Fibroblast of upper back skin (primary cell): ENCODE data around the gene ATP6V0A1.
A peak's percentile ranks its signal among the peaks of the same experiment; 100 is the strongest.
"Not testable (repeated sequence)": the region's sequence is repeated elsewhere in the genome, so short reads cannot be mapped to it uniquely, and the experiment has no call there.

ENCODE experiments used
- DNase-seq: peaks from one replicate; pipeline ENCODE4 v3.0.0-alpha.2; 2013

The ATP6V0A1 gene

DNA sequence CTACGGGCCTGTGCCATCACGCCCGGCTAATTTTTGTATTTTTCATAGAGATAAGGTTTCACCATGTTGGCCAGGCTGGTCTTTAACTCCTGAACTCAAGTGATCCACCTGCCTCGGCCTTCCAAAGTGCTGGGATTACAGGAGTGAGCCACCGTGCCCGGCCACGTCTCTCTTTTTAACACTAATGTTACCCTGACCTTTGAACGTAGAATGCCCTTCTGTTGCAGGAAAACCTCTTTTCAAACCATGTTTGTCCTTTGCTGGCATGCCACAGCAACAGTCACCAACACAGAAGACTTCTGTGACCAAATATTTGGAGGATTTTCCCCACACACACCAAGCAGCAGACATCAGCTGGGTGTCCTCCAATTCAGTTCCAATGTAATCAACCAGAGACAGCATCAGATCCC, 86.2 kb downstream of the ATP6V0A1 start:
- no peak for DNase-seq

DNA sequence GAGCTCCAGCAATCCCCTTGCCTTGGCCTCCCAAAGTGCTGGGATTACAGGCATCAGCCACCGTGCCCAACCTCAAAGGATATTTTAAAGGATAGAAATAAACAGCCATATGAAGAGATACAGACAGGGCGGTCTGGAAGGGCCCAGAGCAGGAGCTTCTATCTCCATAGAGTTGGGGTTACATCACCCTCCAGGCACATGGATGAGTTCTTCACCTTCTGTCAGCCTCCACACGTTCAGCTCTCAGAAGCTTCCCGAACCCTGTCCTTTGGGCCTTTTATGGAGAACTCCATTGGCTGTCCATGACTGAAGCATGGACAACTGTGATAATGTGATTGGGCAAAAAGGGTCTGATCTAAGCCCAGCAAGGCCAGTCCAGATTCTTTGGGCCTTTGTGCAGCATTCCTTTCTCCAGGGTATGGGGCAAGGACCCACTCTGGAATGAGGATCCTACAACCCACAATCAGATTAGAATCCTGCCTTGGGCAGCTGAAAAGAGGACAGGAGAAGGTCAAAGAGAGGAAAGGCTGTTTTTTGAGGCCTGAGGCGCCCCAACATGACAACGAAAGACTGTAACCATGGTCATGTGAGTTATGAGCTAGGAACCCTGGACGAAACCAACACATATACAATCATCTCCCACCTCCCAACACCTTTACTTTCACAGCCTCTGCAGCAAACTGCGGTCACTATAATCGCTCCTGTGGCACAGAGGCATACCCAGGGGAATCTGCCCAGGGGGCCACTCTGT, 87.3 kb downstream of the ATP6V0A1 start:
- DNase-seq = not testable (repeated sequence)

DNA sequence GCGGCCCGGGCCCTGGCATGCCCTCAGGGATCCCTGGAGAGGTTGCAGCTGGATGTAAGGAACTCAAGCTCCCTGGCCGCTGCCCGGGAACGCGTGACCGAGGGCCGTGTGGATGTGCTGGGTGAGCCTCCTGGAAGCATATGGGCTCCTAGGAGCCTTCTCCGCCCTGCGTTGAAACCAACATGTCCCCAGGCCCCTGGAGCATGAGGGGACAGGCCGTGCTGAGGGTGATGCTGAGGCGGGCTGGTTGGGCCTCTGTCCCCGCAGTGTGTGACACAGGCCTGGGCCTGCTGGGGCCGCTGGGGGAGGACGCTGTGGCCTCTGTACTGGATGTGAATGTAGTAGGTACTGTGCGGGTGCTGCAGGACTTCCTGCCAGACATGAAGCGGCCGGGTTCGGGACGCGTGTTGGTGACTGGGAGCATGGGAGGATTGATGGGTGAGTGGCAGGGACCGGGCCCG, 88.4 kb downstream of the ATP6V0A1 start:
- no peak for DNase-seq

DNA sequence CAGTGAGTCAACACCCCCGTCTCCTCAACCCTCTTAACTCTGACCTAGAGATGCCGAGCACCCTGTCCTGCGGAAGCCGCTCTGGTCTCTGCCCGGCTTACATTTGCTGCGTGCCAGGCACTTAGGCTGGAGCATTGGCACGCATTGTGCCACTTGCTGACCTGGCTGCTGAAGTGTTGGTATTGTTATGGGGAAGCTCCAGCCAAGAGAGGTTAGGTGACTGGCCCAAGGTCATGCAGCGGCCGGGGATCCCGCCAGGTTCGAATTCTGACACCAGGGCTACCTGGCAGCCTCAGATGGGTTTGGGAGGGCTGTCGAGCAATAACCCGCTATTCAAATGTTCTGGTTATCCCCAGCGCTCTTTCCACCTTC, 89.0 kb downstream of the ATP6V0A1 start:
- DNase-seq = no peak

DNA sequence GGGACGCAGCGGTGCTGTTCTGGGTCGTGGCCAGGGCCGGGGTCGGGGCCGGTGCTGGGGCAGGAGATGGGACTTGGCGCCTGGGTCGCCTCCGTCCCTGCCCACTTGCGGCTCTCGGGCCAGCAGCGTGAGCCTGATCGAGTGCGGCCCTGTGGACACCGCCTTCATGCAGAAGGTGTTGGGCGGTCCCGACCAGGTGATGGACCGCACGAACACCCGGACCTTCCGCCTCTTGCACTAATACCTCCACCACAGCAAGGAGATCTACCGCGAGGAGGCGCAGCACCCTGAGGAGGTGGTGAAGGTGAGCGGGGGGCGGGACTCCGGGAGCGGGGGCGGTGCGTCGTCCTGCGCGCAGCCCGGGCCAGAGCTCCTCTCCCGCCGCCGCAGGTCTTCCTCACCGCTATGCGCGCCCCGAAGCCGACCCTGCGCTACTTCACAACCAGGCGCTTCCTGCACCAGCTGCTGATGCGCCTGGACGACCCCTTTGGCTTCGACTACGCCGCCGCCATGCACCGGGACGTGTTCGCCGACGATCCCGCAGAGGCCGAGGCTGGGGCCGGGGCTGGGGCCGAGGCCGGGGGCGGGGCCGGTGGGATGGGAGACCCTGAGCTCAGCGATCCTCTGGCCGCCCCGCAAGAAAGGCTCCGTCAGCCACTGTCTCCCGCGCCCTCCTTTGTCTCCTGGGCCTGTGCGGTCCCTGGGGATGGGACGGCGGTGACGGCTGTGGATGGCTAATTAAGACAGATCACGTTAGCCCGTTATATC, 89.6 kb downstream of the ATP6V0A1 start:
- peak; percentile 49 for DNase-seq

DNA sequence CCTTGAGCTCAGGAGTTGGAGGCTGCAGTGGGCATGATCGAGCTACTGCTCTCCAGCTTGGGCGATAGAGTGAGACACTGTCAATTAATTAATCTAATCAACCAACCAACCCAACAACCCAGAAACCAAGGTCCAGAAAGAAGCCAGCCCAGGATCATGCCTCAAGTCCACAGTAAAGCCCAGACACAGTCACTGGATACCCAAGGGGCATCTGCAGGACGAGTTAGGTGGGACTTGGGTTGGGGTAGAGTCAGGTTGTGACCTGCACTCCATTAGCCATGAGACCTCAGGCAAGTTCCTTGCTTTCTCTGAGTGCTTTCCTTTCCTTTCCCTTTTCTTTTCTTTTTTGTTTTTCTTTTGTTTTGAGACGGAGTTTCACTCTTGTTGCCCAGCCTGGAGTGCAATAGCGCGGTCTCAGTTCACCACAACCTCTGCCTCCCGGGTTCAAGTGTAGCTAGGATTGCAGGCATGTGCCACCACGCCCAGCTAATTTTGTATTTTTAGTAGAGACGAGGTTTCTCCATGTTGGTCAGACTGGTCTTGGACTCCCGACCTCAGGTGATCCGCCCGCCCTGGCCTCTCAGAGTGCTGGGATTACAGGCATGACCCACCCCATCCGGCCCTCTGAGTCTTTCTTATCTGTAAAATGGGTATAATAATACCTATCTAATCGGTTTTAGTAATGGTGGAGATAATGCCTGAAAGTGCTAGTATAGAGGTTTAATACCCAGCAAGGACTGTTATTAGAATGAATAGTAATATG, 90.5 kb downstream of the ATP6V0A1 start:
- no peak for DNase-seq

DNA sequence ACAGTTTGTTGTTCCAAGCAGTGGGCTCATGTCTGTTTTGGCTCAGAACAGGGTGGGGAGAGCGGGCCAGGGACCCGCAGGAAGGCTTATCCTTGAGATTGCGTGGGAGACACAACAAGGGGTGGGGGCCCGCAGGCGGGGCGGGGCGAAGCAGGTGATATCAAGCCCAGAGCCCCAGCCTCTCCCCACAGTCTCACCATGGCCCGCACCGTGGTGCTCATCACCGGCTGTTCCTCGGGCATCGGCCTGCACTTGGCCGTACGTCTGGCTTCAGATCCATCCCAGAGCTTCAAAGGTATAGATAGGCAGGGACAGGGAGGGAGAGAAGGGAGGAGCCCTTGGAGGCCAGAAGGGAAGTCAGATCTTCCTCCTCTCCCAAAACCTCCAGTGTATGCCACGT, 94.1 kb downstream of the ATP6V0A1 start, which contains the start of gene HSD17B1:
Gene HSD17B1 (plus strand): TSS at position 188 of the 400 bp plus-strand sequence. CDS start 11 bp downstream, at position 199.
- DNase-seq = not testable (repeated sequence)

DNA sequence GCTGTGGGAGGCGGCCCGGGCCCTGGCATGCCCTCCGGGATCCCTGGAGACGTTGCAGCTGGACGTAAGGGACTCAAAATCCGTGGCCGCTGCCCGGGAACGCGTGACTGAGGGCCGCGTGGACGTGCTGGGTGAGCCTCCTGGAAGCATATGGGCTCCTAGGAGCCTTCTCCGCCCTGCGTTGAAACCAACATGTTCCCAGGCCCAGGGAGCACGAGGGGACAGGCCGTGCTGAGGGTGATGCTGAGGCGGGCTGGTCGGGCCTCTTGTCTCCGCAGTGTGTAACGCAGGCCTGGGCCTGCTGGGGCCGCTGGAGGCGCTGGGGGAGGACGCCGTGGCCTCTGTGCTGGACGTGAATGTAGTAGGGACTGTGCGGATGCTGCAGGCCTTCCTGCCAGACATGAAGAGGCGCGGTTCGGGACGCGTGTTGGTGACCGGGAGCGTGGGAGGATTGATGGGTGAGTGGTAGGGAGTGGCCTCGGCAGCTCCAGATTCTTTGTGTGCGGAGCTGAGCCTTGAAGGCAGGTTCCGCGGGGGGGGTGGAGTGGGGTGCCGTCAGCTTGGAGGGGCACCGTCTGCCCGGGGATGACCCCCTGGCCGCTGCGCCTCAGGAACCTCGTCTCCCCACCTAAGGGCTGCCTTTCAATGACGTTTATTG, 94.6 kb downstream of the ATP6V0A1 start:
- no peak for DNase-seq

DNA sequence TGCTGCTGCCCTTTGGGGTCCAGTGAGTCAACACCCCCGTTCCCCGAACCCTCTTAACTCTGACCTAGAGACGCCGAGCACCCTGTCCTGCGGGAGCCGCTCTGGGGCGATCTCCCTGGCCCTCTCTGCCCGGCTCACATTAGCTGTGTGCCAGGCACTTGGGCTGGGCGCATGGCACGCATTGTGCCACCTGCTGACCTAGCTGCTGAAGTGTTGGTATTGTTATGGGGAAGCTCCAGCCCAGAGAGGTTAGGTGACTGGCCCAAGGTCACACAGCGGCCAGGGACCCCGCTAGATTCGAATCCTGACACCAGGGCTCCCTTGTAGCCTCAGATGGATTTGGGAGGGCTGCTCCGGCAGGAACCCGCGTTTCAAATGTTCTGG, 95.2 kb downstream of the ATP6V0A1 start:
- DNase-seq = no peak

DNA sequence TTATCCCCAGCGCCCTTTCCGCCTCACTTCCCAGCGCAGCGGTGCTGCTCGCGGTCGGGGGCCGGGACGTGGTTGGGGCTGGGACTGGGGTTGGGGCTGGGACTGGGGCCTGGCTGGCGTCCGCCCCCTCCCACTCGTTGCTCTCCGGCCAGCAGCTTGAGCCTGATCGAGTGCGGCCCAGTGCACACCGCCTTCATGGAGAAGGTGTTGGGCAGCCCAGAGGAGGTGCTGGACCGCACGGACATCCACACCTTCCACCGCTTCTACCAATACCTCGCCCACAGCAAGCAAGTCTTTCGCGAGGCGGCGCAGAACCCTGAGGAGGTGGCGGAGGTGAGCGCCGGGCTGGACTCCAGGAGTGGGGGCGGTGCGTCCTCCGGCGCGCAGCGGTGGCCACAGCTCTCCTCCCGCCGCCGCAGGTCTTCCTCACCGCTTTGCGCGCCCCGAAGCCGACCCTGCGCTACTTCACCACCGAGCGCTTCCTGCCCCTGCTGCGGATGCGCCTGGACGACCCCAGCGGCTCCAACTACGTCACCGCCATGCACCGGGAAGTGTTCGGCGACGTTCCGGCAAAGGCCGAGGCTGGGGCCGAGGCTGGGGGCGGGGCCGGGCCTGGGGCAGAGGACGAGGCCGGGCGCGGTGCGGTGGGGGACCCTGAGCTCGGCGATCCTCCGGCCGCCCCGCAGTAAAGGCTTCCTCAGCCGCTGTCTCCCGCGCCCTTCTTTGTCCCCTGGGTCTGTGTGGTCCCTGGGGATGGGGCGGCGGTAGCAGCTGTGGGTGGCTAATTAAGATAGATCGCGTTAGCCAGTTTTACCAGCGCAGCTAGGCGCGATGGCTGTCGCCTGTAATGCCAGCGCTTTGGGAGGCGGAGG, 95.8 kb downstream of the ATP6V0A1 start:
- DNase-seq = peak; percentile 80

DNA sequence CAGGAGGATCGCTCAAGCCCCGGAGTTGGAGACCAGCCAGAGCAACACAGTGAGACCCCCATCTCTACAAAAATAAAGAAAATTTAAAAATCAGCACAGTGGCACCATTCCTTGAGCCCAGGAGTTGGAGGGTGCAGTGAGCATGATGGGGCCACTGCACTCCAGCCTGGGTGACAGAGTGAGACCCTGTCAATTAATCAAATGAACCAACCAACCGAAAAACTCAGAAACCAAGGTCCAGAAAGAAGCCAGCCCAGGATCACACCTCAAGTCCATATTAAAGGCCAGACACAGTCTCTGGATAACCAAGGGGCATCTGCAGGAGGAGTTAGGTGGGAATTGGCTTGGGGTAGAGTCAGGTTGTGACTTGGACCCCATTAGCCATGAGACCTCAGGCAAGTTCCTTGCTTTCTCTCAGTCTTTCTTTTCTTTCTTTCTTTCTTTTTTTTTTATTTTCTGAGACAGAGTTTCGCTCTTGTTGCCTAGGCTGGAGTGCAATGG, 96.5 kb downstream of the ATP6V0A1 start:
- no peak for DNase-seq

DNA sequence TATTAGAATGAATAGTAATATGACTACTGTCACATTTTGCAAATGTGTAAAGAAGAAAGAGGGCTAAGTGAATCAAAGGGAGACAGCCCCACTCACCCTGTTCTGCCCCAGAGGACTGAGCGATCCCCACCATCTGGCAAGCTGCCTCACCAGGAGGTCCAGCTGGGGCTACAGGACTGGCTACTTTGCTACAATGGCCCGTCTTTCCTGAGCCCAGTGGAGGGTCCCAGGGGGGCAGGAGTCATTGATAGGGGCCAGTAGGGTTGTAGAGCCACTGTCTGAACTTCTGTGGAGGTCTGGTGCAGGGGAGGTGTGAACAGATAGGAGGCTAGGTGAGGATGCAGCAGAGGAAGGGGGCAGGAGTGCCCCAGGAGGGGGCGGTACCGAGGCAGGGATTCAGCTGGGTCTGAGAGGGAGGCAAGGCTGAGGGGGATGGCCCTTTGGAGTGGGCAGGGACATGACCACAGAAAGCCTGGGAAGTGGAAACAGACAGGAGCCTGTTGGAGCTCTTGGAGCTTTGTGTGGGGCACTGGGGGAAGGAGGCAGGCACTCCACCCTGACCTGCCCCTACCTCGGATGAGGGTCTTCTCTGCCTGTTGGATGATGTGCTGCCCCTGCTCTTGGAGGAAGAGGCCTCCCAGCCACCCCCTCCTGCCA, 97.4 kb downstream of the ATP6V0A1 start:
- not testable (repeated sequence) for DNase-seq

DNA sequence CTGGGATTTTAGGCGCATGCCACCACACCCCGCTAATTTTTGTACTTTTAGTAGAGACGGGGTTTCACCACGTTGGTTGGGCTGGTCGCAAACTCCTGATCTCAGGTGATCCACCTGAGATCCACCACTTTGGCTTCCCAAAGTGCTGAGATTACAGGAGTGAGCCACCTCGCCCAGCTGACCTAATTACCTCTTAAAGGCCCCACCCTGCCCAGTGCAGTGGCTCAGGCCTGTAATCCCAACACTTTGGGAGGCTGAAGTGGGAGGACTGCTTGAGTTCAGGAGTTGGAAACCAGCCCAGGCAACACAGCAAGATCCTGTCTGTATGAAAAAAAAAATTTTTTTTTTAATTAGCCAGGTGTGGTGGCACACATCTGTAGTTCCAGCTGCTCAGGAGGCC, 100.4 kb downstream of the ATP6V0A1 start:
- DNase-seq = no peak

DNA sequence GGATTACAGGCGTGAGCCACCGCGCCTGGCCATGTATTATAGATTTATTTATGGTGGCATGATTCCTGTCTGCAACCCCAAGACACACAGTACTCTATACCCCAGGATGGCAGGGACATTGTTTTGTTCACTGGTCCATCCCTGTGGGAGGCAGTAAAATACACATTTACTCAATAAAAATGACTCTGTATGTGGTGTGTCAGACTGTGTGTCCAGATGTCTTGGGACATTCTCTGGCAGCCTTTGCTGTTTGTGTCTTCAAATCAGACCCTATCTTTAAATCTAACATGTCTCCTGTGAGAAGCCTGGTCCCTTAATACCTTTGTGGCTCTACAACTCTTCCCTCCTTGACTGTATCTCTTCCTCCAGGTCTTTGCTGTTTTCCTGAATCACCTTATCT, 101.6 kb downstream of the ATP6V0A1 start:
- DNase-seq = no peak

DNA sequence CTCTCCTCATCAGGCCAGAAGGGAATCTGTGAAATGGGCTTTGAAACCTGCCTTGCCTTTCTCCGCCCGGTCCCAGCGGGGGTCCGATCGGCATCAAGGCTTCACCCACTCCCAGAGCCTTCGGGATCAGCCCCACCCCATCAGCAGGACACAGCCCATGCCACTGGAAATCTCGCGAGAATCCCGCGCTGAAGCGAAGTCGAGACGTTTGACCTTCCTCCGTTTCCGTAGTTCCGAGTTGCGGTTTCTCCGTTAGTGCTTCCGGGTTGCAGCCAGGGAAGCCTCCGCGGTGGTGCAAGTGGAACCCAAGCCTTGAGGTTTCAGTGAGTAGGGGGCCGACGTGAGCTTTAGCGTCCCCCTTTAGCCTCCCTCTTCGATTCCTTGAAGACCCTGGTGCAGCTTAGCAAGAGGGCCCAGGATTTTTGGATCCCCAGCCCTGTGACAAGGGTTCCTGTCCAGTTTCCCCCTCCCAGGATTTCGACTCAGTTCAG, 103.3 kb downstream of the ATP6V0A1 start, which contains the start of gene COASY:
Gene COASY (plus strand): TSS at position 252 of the 491 bp plus-strand sequence. CDS start 475 bp downstream, outside the sequence.
- DNase-seq = peak; percentile 99

DNA sequence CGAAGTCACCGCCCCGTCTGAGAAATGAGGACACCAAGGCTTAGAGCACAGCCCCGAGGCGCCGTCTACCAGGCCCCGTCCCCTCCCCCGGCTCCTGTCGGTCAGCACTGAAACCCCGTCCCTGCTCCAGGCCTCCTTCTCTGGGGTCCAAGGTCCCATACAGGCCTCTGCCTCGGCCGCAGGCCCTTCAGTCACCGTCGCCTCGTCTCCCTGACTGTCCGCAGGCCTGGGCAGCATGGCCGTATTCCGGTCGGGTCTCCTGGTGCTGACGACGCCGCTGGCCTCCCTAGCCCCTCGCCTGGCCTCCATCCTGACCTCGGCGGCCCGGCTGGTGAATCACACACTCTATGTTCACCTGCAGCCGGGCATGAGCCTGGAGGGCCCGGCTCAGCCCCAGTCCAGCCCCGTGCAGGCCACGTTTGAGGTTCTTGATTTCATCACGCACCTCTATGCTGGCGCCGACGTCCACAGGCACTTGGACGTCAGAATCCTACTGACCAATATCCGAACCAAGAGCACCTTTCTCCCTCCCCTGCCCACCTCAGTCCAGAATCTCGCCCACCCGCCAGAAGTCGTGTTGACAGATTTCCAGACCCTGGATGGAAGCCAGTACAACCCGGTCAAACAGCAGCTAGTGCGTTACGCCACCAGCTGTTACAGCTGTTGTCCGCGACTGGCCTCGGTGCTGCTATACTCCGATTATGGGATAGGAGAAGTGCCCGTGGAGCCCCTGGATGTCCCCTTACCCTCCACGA, 103.9 kb downstream of the ATP6V0A1 start:
- DNase-seq = no peak

DNA sequence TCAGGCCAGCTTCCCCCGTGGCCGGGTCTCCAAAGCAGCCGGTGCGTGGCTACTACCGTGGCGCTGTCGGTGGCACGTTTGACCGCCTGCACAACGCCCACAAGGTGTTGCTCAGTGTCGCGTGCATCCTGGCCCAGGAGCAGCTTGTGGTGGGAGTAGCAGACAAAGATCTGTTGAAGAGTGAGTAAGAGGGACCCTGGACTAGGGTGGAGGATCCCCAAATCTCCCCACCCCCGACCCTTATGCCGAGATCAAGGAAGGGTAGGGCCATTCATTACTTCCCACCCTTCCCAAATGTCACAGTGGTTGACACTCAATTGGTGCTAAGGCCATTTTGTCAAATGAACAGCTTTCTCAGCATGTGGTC, 104.4 kb downstream of the ATP6V0A1 start:
- no peak for DNase-seq

DNA sequence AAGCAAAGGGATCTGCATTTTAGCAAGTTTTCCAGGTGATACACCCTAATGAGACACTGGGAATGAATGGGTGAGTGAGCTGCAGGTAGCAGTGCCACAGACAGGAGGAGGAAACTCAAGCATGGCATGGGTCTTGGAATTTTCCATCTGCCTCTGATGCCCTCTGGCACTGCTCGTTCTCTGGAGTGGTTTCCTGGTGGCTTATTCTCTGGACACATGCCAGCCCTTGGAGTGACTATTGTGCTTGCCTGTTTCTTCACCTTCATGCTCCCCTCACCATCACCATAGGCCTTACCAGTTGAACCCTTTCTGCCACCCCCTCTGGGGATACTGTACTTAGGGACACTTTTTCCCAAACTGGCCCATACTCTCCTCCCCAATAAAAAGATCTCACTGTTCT, 104.9 kb downstream of the ATP6V0A1 start:
- no peak for DNase-seq

DNA sequence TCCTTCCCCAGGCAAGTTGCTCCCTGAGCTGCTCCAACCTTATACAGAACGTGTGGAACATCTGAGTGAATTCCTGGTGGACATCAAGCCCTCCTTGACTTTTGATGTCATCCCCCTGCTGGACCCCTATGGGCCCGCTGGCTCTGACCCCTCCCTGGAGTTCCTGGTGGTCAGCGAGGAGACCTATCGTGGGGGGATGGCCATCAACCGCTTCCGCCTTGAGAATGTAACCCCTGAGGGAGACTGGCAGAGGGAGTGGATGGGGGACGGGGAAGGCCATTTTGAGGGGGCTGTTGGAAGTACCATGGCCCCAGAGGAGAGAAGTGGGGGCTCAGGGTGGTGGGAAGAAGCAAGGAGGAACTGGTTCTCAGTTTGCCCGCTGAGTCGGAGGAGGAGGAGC, 105.3 kb downstream of the ATP6V0A1 start:
- DNase-seq = no peak
